SIG-M5 treated with dmso at 0.1 percent for 504 hours (cell line): Measurements from ENCODE around the gene ADGRA3.
A peak's percentile ranks its signal among the peaks of the same experiment; 100 is the strongest.
"Not testable (repeated sequence)": the region's sequence is repeated elsewhere in the genome, so short reads cannot be mapped to it uniquely, and the experiment has no call there.

ENCODE experiments used
- DNase-seq: peaks from one replicate; lab custom pipeline; 2025; ENCODE audit not compliant: unreplicated experiment; lab: John Stamatoyannopoulos, UW

ADGRA3 gene

GRCh38 chr4:22384154-22384553 lies 131.7 kb downstream of the ADGRA3 start:
- DNase-seq = no peak

GRCh38 chr4:22382216-22382615 lies 133.7 kb downstream of the ADGRA3 start:
- not testable (repeated sequence) for DNase-seq

GRCh38 chr4:22372986-22373385 lies 142.9 kb downstream of the ADGRA3 start:
- DNase-seq = no peak

GRCh38 chr4:22369901-22370562 lies 145.8 kb downstream of the ADGRA3 start:
- DNase-seq = no peak

GRCh38 chr4:22363787-22364186 lies 152.1 kb downstream of the ADGRA3 start:
- DNase-seq = no peak

GRCh38 chr4:22363036-22363435 lies 152.8 kb downstream of the ADGRA3 start:
- DNase-seq = no peak

- peak; percentile 46 for DNase-seq
These were observed 158.8 kb downstream of the ADGRA3 start for GRCh38 chr4:22356987-22357596.

GRCh38 chr4:22348410-22348809 lies 167.5 kb downstream of the ADGRA3 start:
- no peak for DNase-seq

- no peak for DNase-seq
These were observed 170.2 kb downstream of the ADGRA3 start for GRCh38 chr4:22345678-22346077.

GRCh38 chr4:22345055-22345454 lies 170.8 kb downstream of the ADGRA3 start:
- DNase-seq = no peak

- DNase-seq = no peak
These were observed 172.3 kb downstream of the ADGRA3 start for GRCh38 chr4:22343606-22344005.

GRCh38 chr4:22339491-22339890 lies 176.4 kb downstream of the ADGRA3 start:
- DNase-seq = no peak

- DNase-seq = no peak
These were observed 177.1 kb downstream of the ADGRA3 start for GRCh38 chr4:22338796-22339195.
